Measurements from ENCODE around the gene SPATS1.
"Not testable (repeated sequence)": the region's sequence is repeated elsewhere in the genome, so short reads cannot be mapped to it uniquely, and the experiment has no call there.

SPATS1 gene

DNA sequence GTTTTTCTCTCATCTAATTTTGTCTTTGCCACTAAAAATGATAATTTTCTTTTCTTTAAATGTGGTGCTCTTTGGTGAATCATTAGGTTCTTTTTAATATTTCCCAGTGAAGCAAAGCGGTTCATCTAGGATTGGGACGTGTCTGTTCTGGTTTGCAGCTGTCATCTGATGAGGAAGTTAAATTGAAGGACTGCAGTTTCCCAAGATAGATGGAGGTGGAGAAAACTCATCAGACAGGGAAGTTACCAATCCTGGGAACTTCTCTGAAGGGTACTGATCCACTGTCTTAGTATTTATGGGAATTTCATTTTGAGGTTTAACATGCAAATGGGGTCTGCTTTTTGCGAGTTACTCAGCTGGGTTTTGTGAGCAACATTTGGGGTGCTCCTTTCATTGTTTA is 26.9 kb upstream of the SPATS1 start:
- TF ChIP-seq, protein P1, sequence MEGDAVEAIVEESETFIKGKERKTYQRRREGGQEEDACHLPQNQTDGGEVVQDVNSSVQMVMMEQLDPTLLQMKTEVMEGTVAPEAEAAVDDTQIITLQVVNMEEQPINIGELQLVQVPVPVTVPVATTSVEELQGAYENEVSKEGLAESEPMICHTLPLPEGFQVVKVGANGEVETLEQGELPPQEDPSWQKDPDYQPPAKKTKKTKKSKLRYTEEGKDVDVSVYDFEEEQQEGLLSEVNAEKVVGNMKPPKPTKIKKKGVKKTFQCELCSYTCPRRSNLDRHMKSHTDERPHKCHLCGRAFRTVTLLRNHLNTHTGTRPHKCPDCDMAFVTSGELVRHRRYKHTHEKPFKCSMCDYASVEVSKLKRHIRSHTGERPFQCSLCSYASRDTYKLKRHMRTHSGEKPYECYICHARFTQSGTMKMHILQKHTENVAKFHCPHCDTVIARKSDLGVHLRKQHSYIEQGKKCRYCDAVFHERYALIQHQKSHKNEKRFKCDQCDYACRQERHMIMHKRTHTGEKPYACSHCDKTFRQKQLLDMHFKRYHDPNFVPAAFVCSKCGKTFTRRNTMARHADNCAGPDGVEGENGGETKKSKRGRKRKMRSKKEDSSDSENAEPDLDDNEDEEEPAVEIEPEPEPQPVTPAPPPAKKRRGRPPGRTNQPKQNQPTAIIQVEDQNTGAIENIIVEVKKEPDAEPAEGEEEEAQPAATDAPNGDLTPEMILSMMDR (IDR thresholded peaks at IDR 0.05; ENCODE audit: poor library complexity, severe bottlenecking) = no peak
- Histone ChIP-seq H3K27me3 (ENCODE audit: insufficient read depth, poor library complexity, severe bottlenecking) (peaks cover 8% of the 10 kb centered on the region), H3K27ac (ENCODE audit: poor library complexity, severe bottlenecking) (no peak overlapping the region), H3K4me3 (ENCODE audit: severe bottlenecking) (no peak overlapping the region), H3K36me3 (ENCODE audit: low read depth) (peaks cover 17% of the 10 kb centered on the region), H3K9me3 (ENCODE audit: severe bottlenecking) (no peaks in the 10 kb centered on the region), H3K4me1 (ENCODE audit: insufficient read depth, poor library complexity, severe bottlenecking) (peaks cover 5% of the 10 kb centered on the region)
- no peak for ATAC-seq (ENCODE audit: low read depth)
- no peak for DNase-seq (ENCODE audit: low spot score)

DNA sequence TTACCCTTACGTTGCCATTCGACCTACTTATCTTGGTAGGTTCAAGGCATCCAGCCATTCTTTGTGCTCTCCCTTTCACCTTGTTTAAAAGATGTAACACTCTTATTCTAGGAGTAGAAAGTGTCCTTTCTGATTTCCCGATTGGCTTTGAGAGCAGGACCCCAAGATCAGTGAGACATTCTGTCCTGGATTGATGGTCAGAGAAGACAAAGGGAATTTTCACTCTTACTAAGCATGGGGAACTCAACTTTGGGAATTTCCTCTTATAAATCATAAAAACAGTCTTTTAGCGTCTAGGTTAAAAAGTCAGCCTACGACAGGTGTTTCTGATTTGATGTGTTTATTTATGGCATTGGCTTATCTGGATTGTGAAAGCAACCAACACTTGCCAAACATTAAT is 26.5 kb upstream of the SPATS1 start:
- no peak for DNase-seq (ENCODE audit: low spot score)
- H3K36me3 ChIP-seq (ENCODE audit: low read depth) = peaks cover 12% of the 10 kb centered on the region
- H3K27me3 ChIP-seq (ENCODE audit: insufficient read depth, poor library complexity, severe bottlenecking) = peaks cover 8% of the 10 kb centered on the region
- H3K9me3 ChIP-seq (ENCODE audit: severe bottlenecking) = no peaks in the 10 kb centered on the region
- no peak for ATAC-seq (ENCODE audit: low read depth)
- TF ChIP-seq, protein P1 (IDR thresholded peaks at IDR 0.05; ENCODE audit: poor library complexity, severe bottlenecking) = no peak
- H3K4me1 ChIP-seq (ENCODE audit: insufficient read depth, poor library complexity, severe bottlenecking) = peaks cover 5% of the 10 kb centered on the region
- no peak overlapping the region for H3K27ac ChIP-seq (ENCODE audit: poor library complexity, severe bottlenecking)
- no peak overlapping the region for H3K4me3 ChIP-seq (ENCODE audit: severe bottlenecking)

DNA sequence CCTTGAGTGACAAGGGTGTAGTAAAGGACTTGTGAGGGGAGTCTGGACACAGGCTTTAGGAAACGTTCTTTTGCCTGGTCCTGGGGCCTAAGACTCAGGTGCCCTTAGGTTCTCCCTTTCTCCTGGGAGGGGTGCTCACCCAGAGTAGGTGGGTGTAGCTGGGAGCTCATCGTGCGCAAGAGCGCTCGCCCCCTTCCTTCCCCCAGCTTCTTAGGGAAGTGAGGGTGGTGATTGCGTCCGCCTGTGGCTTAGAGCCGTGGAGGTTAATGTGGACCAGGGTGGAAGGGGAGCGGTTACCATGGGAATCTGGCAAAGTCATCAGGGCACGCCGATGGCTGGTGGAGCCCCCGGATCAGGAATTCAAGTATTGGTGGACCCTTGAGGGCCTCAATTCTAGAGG is 26.0 kb upstream of the SPATS1 start:
- H3K27ac ChIP-seq (ENCODE audit: poor library complexity, severe bottlenecking) = no peak overlapping the region
- no peak for ATAC-seq (ENCODE audit: low read depth)
- peaks cover 5% of the 10 kb centered on the region for H3K4me1 ChIP-seq (ENCODE audit: insufficient read depth, poor library complexity, severe bottlenecking)
- TF ChIP-seq, protein P1 (IDR thresholded peaks at IDR 0.05; ENCODE audit: poor library complexity, severe bottlenecking) = no peak
- no peaks in the 10 kb centered on the region for H3K9me3 ChIP-seq (ENCODE audit: severe bottlenecking)
- DNase-seq (ENCODE audit: low spot score) = no peak
- peaks cover 8% of the 10 kb centered on the region for H3K27me3 ChIP-seq (ENCODE audit: insufficient read depth, poor library complexity, severe bottlenecking)
- no peak overlapping the region for H3K4me3 ChIP-seq (ENCODE audit: severe bottlenecking)
- H3K36me3 ChIP-seq (ENCODE audit: low read depth) = peaks cover 7% of the 10 kb centered on the region

DNA sequence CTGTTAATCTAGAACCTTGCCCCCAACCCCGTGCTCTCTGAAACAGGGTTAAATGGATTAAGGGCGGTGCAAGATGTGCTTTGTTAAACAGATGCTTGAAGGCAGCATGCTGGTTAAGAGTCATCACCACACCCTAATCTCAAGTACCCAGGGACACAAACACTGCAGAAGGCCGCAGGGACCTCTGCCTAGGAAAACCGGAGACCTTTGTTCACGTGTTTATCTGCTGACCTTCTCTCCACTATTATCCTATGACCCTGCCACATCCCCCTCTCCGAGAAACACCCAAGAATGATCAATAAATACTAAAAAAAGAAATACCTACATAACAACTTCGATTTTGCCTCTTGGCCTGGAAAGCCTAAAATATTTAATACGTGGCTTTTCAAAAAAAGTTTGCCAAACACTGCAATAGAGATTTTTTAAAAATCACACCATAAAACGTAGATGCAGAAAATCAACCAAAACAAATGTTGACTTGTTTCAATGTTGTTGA is 25.3 kb upstream of the SPATS1 start:
- not testable (repeated sequence) for H3K4me3 ChIP-seq (ENCODE audit: severe bottlenecking); H3K9me3 ChIP-seq (ENCODE audit: severe bottlenecking); H3K27me3 ChIP-seq (ENCODE audit: insufficient read depth, poor library complexity, severe bottlenecking); DNase-seq (ENCODE audit: low spot score); H3K4me1 ChIP-seq (ENCODE audit: insufficient read depth, poor library complexity, severe bottlenecking); H3K27ac ChIP-seq (ENCODE audit: poor library complexity, severe bottlenecking); H3K36me3 ChIP-seq (ENCODE audit: low read depth); ATAC-seq (ENCODE audit: low read depth)

DNA sequence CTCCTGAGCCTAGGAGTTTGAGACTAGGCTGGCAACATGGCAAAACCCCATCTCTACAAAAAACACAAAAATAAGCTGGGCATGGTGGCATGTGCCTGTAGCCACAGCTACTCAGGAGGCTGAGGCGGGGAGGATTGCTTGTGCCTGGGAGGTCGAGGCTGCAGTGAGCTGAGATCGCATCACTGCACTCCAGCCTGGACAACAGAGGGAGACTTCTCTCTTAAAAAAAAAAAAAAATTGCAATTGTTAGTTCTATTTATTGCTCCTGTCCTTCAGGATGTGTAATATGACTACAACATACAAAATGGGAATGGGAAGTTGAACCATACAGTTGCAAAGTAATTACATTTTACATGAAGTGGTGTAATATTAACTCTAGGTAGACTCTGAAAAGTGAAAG is 21.2 kb upstream of the SPATS1 start:
- ATAC-seq (ENCODE audit: low read depth) = no peak
- H3K27ac ChIP-seq (ENCODE audit: poor library complexity, severe bottlenecking) = no peak overlapping the region
- H3K36me3 ChIP-seq (ENCODE audit: low read depth) = no peaks in the 10 kb centered on the region
- TF ChIP-seq, protein P1 (IDR thresholded peaks at IDR 0.05; ENCODE audit: poor library complexity, severe bottlenecking) = no peak
- no peak overlapping the region for H3K4me3 ChIP-seq (ENCODE audit: severe bottlenecking)
- H3K4me1 ChIP-seq (ENCODE audit: insufficient read depth, poor library complexity, severe bottlenecking) = no peaks in the 10 kb centered on the region
- peaks cover 8% of the 10 kb centered on the region for H3K27me3 ChIP-seq (ENCODE audit: insufficient read depth, poor library complexity, severe bottlenecking)
- DNase-seq (ENCODE audit: low spot score) = no peak
- no peaks in the 10 kb centered on the region for H3K9me3 ChIP-seq (ENCODE audit: severe bottlenecking)

Data from RWPE2 (cell line).